MM.1S (cell line): ENCODE results near the gene KANK4.

ENCODE experiments used
- CTCF ChIP-seq: fragments of 300-600 bp; sonication (generic); IDR thresholded peaks from 2 replicates; pipeline ENCODE4 v1.5.1; 2016; ENCODE audit warnings: antibody characterized with exemption, low read length, mixed read lengths
- EZH2 ChIP-seq: fragments of 300-600 bp; sonication (generic); optimal IDR thresholded peaks from 2 replicates; pipeline ENCODE3; 2017; ENCODE audit warnings: low read depth, mild to moderate bottlenecking, antibody characterized with exemption, low read length, mixed read lengths
- EZH2phosphoT487 ChIP-seq: fragments of 300-600 bp; sonication (generic); IDR thresholded peaks from 2 replicates; pipeline ENCODE4 v1.6.1; 2018; ENCODE audit warnings: antibody characterized with exemption, low read length

GRCh38 chr1:62285984-62286785, 33.0 kb downstream of the KANK4 start:
- no peak for TF ChIP-seq CTCF
- TF ChIP-seq EZH2: no peak
- no peak for TF ChIP-seq EZH2phosphoT487
